Smooth muscle cell (in vitro differentiated cells): Measurements from ENCODE around the gene CMSS1. TPM values are rescaled to one million over a fixed set of nuclear protein-coding genes. Genes with fewer than 3 reads are reported as not detected.

Source experiments
- DNase-seq: peaks from one replicate; lab custom pipeline; 2025; ENCODE audit not compliant: unreplicated experiment; lab: John Stamatoyannopoulos, UW
- H2AFZ ChIP-seq: fragments of 200-600 bp; sonication (generic); 2 replicates; pipeline ENCODE4 v1.6.0; 2016; ENCODE audit warnings: antibody characterized with exemption, low read depth, mild to moderate bottlenecking
- H3F3A ChIP-seq: fragments of 200-600 bp; sonication (generic); 2 replicates; pipeline ENCODE4 v1.6.0; 2017; ENCODE audit warnings: antibody characterized with exemption, low read depth
- H3K27ac ChIP-seq: fragments of 200-600 bp; sonication (generic); 2 replicates; pipeline ENCODE4 v1.5.1; 2016; ENCODE audit warnings: low read depth, mild to moderate bottlenecking
- H3K27me3 ChIP-seq: fragments of 200-600 bp; sonication (generic); 2 replicates; pipeline ENCODE4 v1.6.1; 2016; ENCODE audit warnings: low read depth, mild to moderate bottlenecking
- H3K36me3 ChIP-seq: fragments of 200-600 bp; sonication (generic); 2 replicates; pipeline ENCODE4 v1.5.1; 2016; ENCODE audit warnings: low read depth
- H3K4me1 ChIP-seq: fragments of 200-600 bp; sonication (generic); 2 replicates; pipeline ENCODE4 v1.5.1; 2016; ENCODE audit warnings: low read depth
- H3K4me2 ChIP-seq: fragments of 200-600 bp; sonication (generic); 2 replicates; pipeline ENCODE4 v1.6.0; 2016; ENCODE audit warnings: mild to moderate bottlenecking
- H3K4me3 ChIP-seq: fragments of 200-600 bp; sonication (generic); 2 replicates; pipeline ENCODE4 v1.5.1; 2016; ENCODE audit warnings: mild to moderate bottlenecking
- H3K79me2 ChIP-seq: fragments of 200-600 bp; sonication (generic); 2 replicates; pipeline ENCODE4 v1.6.0; 2016; ENCODE audit warnings: low read depth, mild to moderate bottlenecking
- H3K9ac ChIP-seq: fragments of 200-600 bp; sonication (generic); 2 replicates; pipeline ENCODE4 v1.6.0; 2016; ENCODE audit warnings: low read depth
- H3K9me3 ChIP-seq: fragments of 200-600 bp; sonication (generic); replicated peaks from 2 replicates; pipeline ENCODE4 v1.5.1; 2016; ENCODE audit warnings: low read depth
- H4K20me1 ChIP-seq: fragments of 200-600 bp; sonication (generic); 2 replicates; pipeline ENCODE4 v1.6.0; 2016; ENCODE audit warnings: low read depth
- CTCF ChIP-seq: fragments of 200-600 bp; sonication (generic); IDR thresholded peaks from 2 replicates; pipeline ENCODE4 v1.5.1; 2017; ENCODE audit warnings: borderline replicate concordance, mild to moderate bottlenecking, antibody characterized with exemption; ENCODE audit not compliant: insufficient read depth, poor library complexity, severe bottlenecking
- WGBS: methylation state at CpG from one replicate; pipeline ENCODE4 v1.1.7; 2016; ENCODE audit warnings: low lambda C conversion rate; 5-methylcytosine and 5-hydroxymethylcytosine counted together
- polyA plus RNA-seq: library from polyadenylated mRNA; unstranded; fragments of >200 nt; fragmentation: Nextera tagmentation; extraction: Ambion mirVana; gene quantifications from 2 replicates; pipeline ENCODE4 v1.2.1, GENCODE V29; 2016
- total RNA-seq: library from RNA; depleted of rRNA; stranded (reverse); fragments of >200 nt; gene quantifications from 2 replicates; pipeline ENCODE4 v1.2.3, GENCODE V29; 2014

The CMSS1 gene
- total and polyA plus RNA-seq, 2 experiments from 2014 or later: 19.2 to 24.1 TPM

DNA sequence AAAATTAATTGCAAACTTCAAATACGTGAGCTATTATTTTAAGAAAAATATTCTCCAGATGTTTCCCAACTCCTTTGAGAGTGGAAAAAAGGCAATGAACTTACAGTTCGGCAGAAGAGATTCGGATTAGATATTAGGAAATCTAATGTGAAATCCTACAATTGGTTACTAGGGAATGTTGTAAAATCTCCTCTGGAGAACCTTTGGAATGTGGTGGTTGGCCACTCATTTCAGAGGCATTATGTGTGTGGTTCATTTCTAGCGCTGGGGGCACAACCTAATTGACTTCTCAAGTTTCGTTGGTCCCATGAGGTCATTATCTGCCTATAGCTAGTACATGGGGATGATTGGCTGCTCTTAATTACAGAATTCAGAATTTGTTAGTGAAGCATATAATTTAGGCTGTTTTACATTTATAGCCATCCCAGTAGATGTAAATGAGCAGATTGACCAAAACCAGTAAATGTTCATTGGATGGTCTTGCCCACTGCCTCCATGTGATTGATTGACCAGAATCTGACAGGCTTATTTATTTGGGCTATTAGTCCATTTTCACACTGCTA lies 34.6 kb upstream of the CMSS1 start:
- Histone ChIP-seq H4K20me1 (no peaks in the 10 kb centered on the region), H3K27me3 (peaks cover 4% of the 10 kb centered on the region), H3K9ac (no peak overlapping the region), H3K27ac (peak overlapping the region; percentile 8), H3K9me3 (no peaks in the 10 kb centered on the region), H2AFZ (no peak overlapping the region), H3K36me3 (no peaks in the 10 kb centered on the region), H3K79me2 (no peaks in the 10 kb centered on the region), H3K4me3 (no peak overlapping the region), H3K4me2 (peak overlapping the region; percentile 37), H3K4me1 (peaks cover 10% of the 10 kb centered on the region), H3F3A (no peaks in the 10 kb centered on the region)
- DNase-seq: no peak
- no peak for TF ChIP-seq CTCF
- WGBS: 32% methylated on average over 5 of the region's 5 CpGs

GRCh38 chr3:99789011-99789721 lies 28.5 kb upstream of the CMSS1 start:
- H3K4me3 ChIP-seq: no peak overlapping the region
- H3K9ac ChIP-seq: no peak overlapping the region
- no peak overlapping the region for H3K4me2 ChIP-seq
- 46% methylated on average over 3 of the region's 3 CpGs for WGBS
- H3K27ac ChIP-seq: no peak overlapping the region
- TF ChIP-seq CTCF: peak; percentile 55
- no peaks in the 10 kb centered on the region for H4K20me1 ChIP-seq
- no peak for DNase-seq
- H3K27me3 ChIP-seq: peaks cover 6% of the 10 kb centered on the region
- H3K9me3 ChIP-seq: no peaks in the 10 kb centered on the region
- no peaks in the 10 kb centered on the region for H3F3A ChIP-seq
- H3K4me1 ChIP-seq: no peaks in the 10 kb centered on the region
- no peak overlapping the region for H2AFZ ChIP-seq
- no peaks in the 10 kb centered on the region for H3K79me2 ChIP-seq
- no peaks in the 10 kb centered on the region for H3K36me3 ChIP-seq

- WGBS: 95% methylated on average over 8 of the region's 8 CpGs
- no peak for TF ChIP-seq CTCF
- Histone ChIP-seq H3K79me2 (no peaks in the 10 kb centered on the region), H3K27me3 (peaks cover 2% of the 10 kb centered on the region), H3K36me3 (no peaks in the 10 kb centered on the region), H2AFZ (no peak overlapping the region), H3K9ac (no peak overlapping the region), H4K20me1 (no peaks in the 10 kb centered on the region), H3F3A (no peaks in the 10 kb centered on the region), H3K4me1 (no peaks in the 10 kb centered on the region), H3K4me3 (no peak overlapping the region), H3K4me2 (no peak overlapping the region), H3K9me3 (no peaks in the 10 kb centered on the region), H3K27ac (no peak overlapping the region)
- DNase-seq: no peak
Observed at GRCh38 chr3:99794485-99794884, 23.2 kb upstream of the CMSS1 start.

DNA sequence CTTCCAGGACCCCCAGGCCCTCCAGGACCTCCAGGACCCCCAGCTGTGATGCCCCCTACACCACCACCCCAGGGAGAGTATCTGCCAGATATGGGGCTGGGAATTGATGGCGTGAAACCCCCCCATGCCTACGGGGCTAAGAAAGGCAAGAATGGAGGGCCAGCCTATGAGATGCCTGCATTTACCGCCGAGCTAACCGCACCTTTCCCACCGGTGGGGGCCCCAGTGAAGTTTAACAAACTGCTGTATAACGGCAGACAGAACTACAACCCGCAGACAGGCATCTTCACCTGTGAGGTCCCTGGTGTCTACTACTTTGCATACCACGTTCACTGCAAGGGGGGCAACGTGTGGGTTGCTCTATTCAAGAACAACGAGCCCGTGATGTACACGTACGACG lies 22.1 kb upstream of the CMSS1 start:
- Histone ChIP-seq H3K27me3 (peaks cover 2% of the 10 kb centered on the region), H3F3A (no peaks in the 10 kb centered on the region), H3K36me3 (no peaks in the 10 kb centered on the region), H3K4me2 (no peak overlapping the region), H3K9ac (no peak overlapping the region), H3K9me3 (no peaks in the 10 kb centered on the region), H2AFZ (no peak overlapping the region), H3K79me2 (no peaks in the 10 kb centered on the region), H3K27ac (no peak overlapping the region), H3K4me1 (no peaks in the 10 kb centered on the region), H3K4me3 (no peak overlapping the region), H4K20me1 (no peaks in the 10 kb centered on the region)
- no peak for TF ChIP-seq CTCF
- no peak for DNase-seq
- 91% methylated on average over 15 of the region's 15 CpGs for WGBS
